ENCODE data around the gene CHD8.

The CHD8 gene

GRCh38 chr14:21426692-21427091 lies 29.2 kb downstream of the CHD8 start:
- H3K4me2 ChIP-seq = no peak overlapping the region
- H3K79me2 ChIP-seq (ENCODE audit: insufficient read depth, low read depth) = no peaks in the 10 kb centered on the region
- no peaks in the 10 kb centered on the region for H4K20me1 ChIP-seq (ENCODE audit: insufficient read depth)
- no peaks in the 10 kb centered on the region for H3K36me3 ChIP-seq (ENCODE audit: insufficient read depth)
- no peak overlapping the region for H3K27ac ChIP-seq
- no peak overlapping the region for H2AFZ ChIP-seq (ENCODE audit: low read depth)
- H3K4me1 ChIP-seq (ENCODE audit: low read depth, poor library complexity, severe bottlenecking) = peaks cover 33% of the 10 kb centered on the region
- no peaks in the 10 kb centered on the region for H3K27me3 ChIP-seq (ENCODE audit: insufficient read depth, low read depth)
- H3K9ac ChIP-seq = no peak overlapping the region
- H3K4me3 ChIP-seq (IDR thresholded peaks at IDR 0.05; ENCODE audit: insufficient read depth, low read depth, low read length) = no peak overlapping the region
- TF ChIP-seq CTCF (conservative IDR thresholded peaks at IDR 0.05; ENCODE audit: low read depth, low read length) = no peak

GRCh38 chr14:21419528-21419927 lies 36.4 kb downstream of the CHD8 start:
- Histone ChIP-seq H3K9ac (no peak overlapping the region), H4K20me1 (ENCODE audit: insufficient read depth) (no peaks in the 10 kb centered on the region), H3K79me2 (ENCODE audit: insufficient read depth, low read depth) (no peaks in the 10 kb centered on the region), H3K4me3 (IDR thresholded peaks at IDR 0.05; ENCODE audit: insufficient read depth, low read depth, low read length) (no peak overlapping the region), H3K27me3 (ENCODE audit: insufficient read depth, low read depth) (no peaks in the 10 kb centered on the region), H2AFZ (ENCODE audit: low read depth) (no peak overlapping the region), H3K4me1 (ENCODE audit: low read depth, poor library complexity, severe bottlenecking) (no peaks in the 10 kb centered on the region), H3K4me2 (no peak overlapping the region), H3K36me3 (ENCODE audit: insufficient read depth) (no peaks in the 10 kb centered on the region), H3K27ac (no peak overlapping the region)
- TF ChIP-seq CTCF (conservative IDR thresholded peaks at IDR 0.05; ENCODE audit: low read depth, low read length) = no peak

GRCh38 chr14:21415329-21415728 lies 40.6 kb downstream of the CHD8 start:
- Histone ChIP-seq H2AFZ (ENCODE audit: low read depth) (no peak overlapping the region), H3K36me3 (ENCODE audit: insufficient read depth) (0 out of 2 replicates have a peak, but pooled peaks cover 3% of the 10 kb centered on the region), H3K27ac (no peak overlapping the region), H3K9ac (no peak overlapping the region), H4K20me1 (ENCODE audit: insufficient read depth) (no peaks in the 10 kb centered on the region), H3K79me2 (ENCODE audit: insufficient read depth, low read depth) (no peaks in the 10 kb centered on the region), H3K4me1 (ENCODE audit: low read depth, poor library complexity, severe bottlenecking) (no peaks in the 10 kb centered on the region), H3K4me3 (IDR thresholded peaks at IDR 0.05; ENCODE audit: insufficient read depth, low read depth, low read length) (no peak overlapping the region), H3K4me2 (no peak overlapping the region), H3K27me3 (ENCODE audit: insufficient read depth, low read depth) (no peaks in the 10 kb centered on the region)
- no peak for TF ChIP-seq CTCF (conservative IDR thresholded peaks at IDR 0.05; ENCODE audit: low read depth, low read length)

- no peak overlapping the region for H2AFZ ChIP-seq (ENCODE audit: low read depth)
- H4K20me1 ChIP-seq (ENCODE audit: insufficient read depth) = no peaks in the 10 kb centered on the region
- no peaks in the 10 kb centered on the region for H3K4me1 ChIP-seq (ENCODE audit: low read depth, poor library complexity, severe bottlenecking)
- TF ChIP-seq CTCF (conservative IDR thresholded peaks at IDR 0.05; ENCODE audit: low read depth, low read length) = no peak
- no peaks in the 10 kb centered on the region for H3K27me3 ChIP-seq (ENCODE audit: insufficient read depth, low read depth)
- H3K9ac ChIP-seq = no peak overlapping the region
- H3K36me3 ChIP-seq (ENCODE audit: insufficient read depth) = 0 out of 2 replicates have a peak, but pooled peaks cover 3% of the 10 kb centered on the region
- no peak overlapping the region for H3K4me2 ChIP-seq
- H3K79me2 ChIP-seq (ENCODE audit: insufficient read depth, low read depth) = no peaks in the 10 kb centered on the region
- no peak overlapping the region for H3K27ac ChIP-seq
- H3K4me3 ChIP-seq (IDR thresholded peaks at IDR 0.05; ENCODE audit: insufficient read depth, low read depth, low read length) = no peak overlapping the region
Observed at GRCh38 chr14:21414137-21414631, 41.7 kb downstream of the CHD8 start.

All from KMS-11 (cell line).